Ishikawa (cell line): ENCODE measurements around the gene ZCCHC8.

ENCODE experiments used
- CEBPB ChIP-seq: IDR thresholded peaks from 2 replicates; pipeline ENCODE4 v1.6.1; 2012
- EGR1 ChIP-seq: IDR thresholded peaks from 2 replicates; pipeline ENCODE4 v1.6.1; 2012
- EP300 ChIP-seq: IDR thresholded peaks from 2 replicates; pipeline ENCODE4 v1.6.1; 2012; ENCODE audit warnings: borderline replicate concordance
- RAD21 ChIP-seq: IDR thresholded peaks from 2 replicates; pipeline ENCODE4 v1.6.1; 2012; ENCODE audit warnings: low read depth
- TAF1 ChIP-seq: IDR thresholded peaks from 2 replicates; pipeline ENCODE4 v1.6.1; 2012; ENCODE audit warnings: low read depth, mild to moderate bottlenecking
- TEAD4 ChIP-seq: IDR thresholded peaks from 2 replicates; pipeline ENCODE4 v1.6.1; 2012
- ZBTB7A ChIP-seq: IDR thresholded peaks from 2 replicates; pipeline ENCODE4 v1.6.1; 2012; ENCODE audit warnings: low read depth
- TF ChIP-seq, protein P1 (sequence below): IDR thresholded peaks from 2 replicates; pipeline ENCODE4 v1.6.1; 2012; ENCODE audit warnings: low read depth, mild to moderate bottlenecking
- TF ChIP-seq, protein P2 (sequence below): IDR thresholded peaks from 2 replicates; pipeline ENCODE4 v1.6.1; 2012

DNA sequence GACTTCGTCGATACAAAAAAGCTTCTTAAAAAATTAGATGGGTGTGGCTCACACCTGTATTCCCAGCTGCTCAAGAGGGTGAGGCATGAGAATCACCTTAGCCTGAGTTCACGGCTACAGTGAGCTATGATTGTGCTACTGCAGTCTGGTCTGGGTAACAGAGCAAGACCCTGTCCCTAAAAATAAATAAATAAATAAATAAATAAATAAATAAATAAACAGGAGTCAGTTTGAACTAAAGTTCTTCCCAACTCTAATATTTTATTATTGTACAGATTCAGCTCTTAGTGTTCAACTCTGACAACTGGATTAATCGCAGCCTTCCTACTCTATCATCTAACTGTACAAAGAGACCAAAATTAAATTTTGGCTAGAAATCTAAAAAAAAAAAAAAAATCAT lies 65.5 kb downstream of the ZCCHC8 start:
- TF ChIP-seq EP300, result no peak
- TF ChIP-seq EGR1, result no peak
- no peak for TF ChIP-seq RAD21
- no peak for TF ChIP-seq TAF1
- TF ChIP-seq, protein P1, sequence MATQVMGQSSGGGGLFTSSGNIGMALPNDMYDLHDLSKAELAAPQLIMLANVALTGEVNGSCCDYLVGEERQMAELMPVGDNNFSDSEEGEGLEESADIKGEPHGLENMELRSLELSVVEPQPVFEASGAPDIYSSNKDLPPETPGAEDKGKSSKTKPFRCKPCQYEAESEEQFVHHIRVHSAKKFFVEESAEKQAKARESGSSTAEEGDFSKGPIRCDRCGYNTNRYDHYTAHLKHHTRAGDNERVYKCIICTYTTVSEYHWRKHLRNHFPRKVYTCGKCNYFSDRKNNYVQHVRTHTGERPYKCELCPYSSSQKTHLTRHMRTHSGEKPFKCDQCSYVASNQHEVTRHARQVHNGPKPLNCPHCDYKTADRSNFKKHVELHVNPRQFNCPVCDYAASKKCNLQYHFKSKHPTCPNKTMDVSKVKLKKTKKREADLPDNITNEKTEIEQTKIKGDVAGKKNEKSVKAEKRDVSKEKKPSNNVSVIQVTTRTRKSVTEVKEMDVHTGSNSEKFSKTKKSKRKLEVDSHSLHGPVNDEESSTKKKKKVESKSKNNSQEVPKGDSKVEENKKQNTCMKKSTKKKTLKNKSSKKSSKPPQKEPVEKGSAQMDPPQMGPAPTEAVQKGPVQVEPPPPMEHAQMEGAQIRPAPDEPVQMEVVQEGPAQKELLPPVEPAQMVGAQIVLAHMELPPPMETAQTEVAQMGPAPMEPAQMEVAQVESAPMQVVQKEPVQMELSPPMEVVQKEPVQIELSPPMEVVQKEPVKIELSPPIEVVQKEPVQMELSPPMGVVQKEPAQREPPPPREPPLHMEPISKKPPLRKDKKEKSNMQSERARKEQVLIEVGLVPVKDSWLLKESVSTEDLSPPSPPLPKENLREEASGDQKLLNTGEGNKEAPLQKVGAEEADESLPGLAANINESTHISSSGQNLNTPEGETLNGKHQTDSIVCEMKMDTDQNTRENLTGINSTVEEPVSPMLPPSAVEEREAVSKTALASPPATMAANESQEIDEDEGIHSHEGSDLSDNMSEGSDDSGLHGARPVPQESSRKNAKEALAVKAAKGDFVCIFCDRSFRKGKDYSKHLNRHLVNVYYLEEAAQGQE, result no peak
- TF ChIP-seq TEAD4, result no peak
- TF ChIP-seq, protein P2, sequence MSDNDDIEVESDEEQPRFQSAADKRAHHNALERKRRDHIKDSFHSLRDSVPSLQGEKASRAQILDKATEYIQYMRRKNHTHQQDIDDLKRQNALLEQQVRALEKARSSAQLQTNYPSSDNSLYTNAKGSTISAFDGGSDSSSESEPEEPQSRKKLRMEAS, result no peak
- no peak for TF ChIP-seq ZBTB7A
- TF ChIP-seq CEBPB, result no peak
